Ramos (cell line): ENCODE data around the gene PRR13.
"Not testable (repeated sequence)": the region's sequence is repeated elsewhere in the genome, so short reads cannot be mapped to it uniquely, and the experiment has no call there.

ENCODE experiments used
- in situ Hi-C: fragments of 300-500 bp; cut with MboI; formaldehyde crosslinking; loops from one replicate; pipeline ENCODE4 v1.14.3; 2022; ENCODE audit warnings: low sequenced_read_pairs; ENCODE audit not compliant: unreplicated experiment

The PRR13 gene

GRCh38 chr12:53441040-53441833 is at the start of gene PRR13:
PRR13 (plus strand) TSS chr12:53441734; CDS start chr12:53442715, 981 bp downstream.
- in situ Hi-C loops: no loop called here

- in situ Hi-C loops: no loop called here
These were observed 41.6 kb upstream of the PRR13 start for GRCh38 chr12:53399896-53400295.

GRCh38 chr12:53402351-53402750 is 39.2 kb upstream of the PRR13 start:
- in situ Hi-C loops: not testable (repeated sequence)

- in situ Hi-C loops: no loop called here
These were observed 38.7 kb upstream of the PRR13 start for GRCh38 chr12:53402871-53403270.

GRCh38 chr12:53410951-53411350 is 30.6 kb upstream of the PRR13 start:
- in situ Hi-C loops: no loop called here

- in situ Hi-C loops: no loop called here
These were observed 27.9 kb upstream of the PRR13 start for GRCh38 chr12:53413485-53414204.

- in situ Hi-C loops: loop anchor here (5.0 kb wide), 1 partner anchor 68 kb away; no protein-coding TSS in a partner anchor
These were observed 26.6 kb upstream of the PRR13 start for GRCh38 chr12:53414756-53415417.

GRCh38 chr12:53415752-53416389 is 25.7 kb upstream of the PRR13 start:
- in situ Hi-C loops: loop anchor here (5.0 kb wide), 1 partner anchor 69 kb away; no protein-coding TSS in a partner anchor

GRCh38 chr12:53417291-53417816 is 24.2 kb upstream of the PRR13 start:
- in situ Hi-C loops: loop anchor here (5.0 kb wide), 1 partner anchor 70 kb away; no protein-coding TSS in a partner anchor

- in situ Hi-C loops: loop anchor here (5.0 kb wide), 1 partner anchor 71 kb away; no protein-coding TSS in a partner anchor
These were observed 23.3 kb upstream of the PRR13 start for GRCh38 chr12:53418221-53418620.

GRCh38 chr12:53419756-53420155 is 21.8 kb upstream of the PRR13 start:
- in situ Hi-C loops: loop anchor here (5.0 kb wide), 1 partner anchor 72 kb away; no protein-coding TSS in a partner anchor

GRCh38 chr12:53422247-53422646 is 19.3 kb upstream of the PRR13 start:
- in situ Hi-C loops: not testable (repeated sequence)

- in situ Hi-C loops: no loop called here
These were observed 17.9 kb upstream of the PRR13 start, which contains the start of gene AMHR2 for GRCh38 chr12:53423597-53423996. AMHR2 (plus strand) TSS chr12:53423855; CDS start chr12:53423935, 80 bp downstream.

- in situ Hi-C loops: no loop called here
These were observed 16.7 kb upstream of the PRR13 start for GRCh38 chr12:53424626-53425514.

- in situ Hi-C loops: no loop called here
These were observed 15.9 kb upstream of the PRR13 start for GRCh38 chr12:53425515-53426150.

GRCh38 chr12:53427905-53428594 is 13.5 kb upstream of the PRR13 start:
- in situ Hi-C loops: no loop called here

GRCh38 chr12:53428741-53429140 is 12.8 kb upstream of the PRR13 start:
- in situ Hi-C loops: no loop called here

- in situ Hi-C loops: no loop called here
These were observed 11.4 kb upstream of the PRR13 start for GRCh38 chr12:53430116-53430515.
